ENCODE results near the gene KBTBD12.

KBTBD12 gene

DNA sequence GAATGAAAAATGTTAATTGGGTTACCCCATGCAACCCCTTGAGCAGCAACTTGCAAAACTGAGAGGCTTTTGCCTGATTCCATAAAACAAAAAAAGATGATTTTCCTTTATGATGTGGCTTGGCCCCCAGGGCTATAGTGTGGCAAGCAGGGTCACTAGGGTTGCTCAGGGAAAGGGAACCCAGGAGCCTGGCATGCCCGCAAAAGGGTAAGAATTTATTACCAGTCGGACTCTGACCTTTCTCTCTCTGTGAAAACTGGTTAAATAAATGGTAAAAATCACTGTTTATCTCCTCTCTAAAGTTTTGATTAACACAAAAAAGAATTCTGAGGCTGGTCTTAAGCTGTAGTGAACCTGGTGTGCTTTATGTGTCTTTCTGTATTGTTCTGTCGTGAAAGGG lies 99.5 kb downstream of the KBTBD12 start:
- no peak for DNase-seq (ENCODE audit: low read depth)

DNA sequence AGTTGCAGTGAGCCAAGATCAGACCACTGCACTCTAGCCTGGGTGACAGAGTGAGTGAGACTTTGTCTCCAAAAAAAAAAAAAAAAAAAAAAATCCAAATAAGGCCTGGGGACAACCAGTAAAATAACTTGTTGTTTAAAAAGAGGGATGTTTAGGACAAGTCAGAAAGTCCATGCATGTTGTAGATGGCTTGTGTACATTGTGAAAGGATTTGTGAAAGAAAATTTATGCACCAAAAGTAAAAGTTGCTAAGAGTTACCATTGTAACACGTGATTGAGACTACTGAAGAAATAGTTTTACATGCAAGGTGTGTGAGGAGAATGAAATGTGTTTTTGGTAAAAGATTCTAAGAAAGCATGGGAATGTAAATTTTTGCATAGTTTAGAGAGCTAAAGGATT lies 101.5 kb downstream of the KBTBD12 start:
- DNase-seq (ENCODE audit: low read depth), result no peak

DNA sequence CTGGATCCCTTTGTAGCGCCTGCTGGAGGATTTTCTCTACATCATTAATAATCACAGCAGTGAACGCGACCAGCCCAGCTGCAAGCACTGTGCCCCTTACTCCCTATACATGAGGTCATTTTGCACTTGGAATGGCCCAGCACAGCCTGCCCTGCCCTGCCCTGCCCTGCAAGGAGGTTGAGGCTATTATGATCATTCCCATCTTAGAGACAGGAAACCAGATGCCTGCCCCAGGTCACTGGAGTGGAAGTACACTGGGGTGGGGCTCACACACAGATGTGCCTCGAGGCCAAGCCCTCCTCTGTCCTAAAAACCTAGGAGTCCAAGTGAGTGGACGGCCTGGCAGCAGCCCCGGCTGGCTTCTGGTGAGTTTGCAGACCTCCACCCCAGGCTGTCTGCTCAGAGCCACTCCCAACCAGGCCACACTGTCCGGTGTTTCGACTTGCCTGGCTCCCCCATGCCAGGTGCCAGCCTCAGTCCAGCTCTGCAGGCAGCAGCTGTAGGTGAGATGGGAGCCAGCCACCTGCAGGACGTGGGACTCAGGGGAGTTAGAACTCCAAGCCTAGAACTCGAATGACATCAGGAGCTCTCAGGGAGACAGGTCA lies 106.8 kb downstream of the KBTBD12 start:
- no peak for DNase-seq (ENCODE audit: low read depth)

DNA sequence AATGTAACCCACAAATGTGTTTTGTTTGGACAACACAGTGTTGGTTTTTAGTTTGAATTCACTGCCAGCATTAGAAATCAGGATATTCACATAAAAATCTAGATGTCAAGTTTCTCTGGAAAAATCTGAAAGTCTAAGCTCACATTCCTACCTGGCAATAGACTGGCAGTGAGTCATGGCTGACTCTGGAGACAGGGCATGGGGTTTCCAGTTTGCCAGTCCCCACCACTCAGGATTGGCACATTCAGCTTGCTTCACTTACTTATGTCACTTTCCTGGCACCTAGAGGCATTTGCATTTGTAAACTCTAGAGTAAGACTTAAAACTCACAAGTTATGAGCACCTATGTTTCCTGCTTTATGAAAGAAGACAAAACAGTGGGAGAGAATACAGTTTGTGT lies 118.1 kb downstream of the KBTBD12 start:
- DNase-seq (ENCODE audit: low read depth), result no peak

DNA sequence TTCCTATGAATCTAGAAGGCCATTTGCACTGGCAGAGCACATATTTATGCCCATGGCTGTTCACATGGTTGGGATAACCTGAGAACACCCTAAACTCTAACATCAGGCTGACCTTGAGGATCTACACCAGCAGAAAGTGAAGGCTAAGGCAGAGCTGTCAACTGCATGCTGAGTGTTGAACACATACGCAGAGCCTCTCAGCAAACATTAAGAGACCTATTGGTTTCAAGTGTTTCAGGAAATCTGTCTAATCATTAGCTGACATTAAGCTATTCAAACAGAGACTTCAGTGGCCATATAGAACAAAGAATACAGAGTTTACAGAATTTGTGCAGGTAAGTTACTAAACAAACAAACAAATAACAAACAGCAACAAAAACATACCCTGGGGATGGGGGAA lies 121.1 kb downstream of the KBTBD12 start:
- no peak for DNase-seq (ENCODE audit: low read depth)
